Activated CD8-positive, alpha-beta memory T cell treated with anti-CD3 and anti-CD28 coated beads, Interleukin-2, amount 10 ng/mL, durations not matched to agents 7 days and 5 days (primary cell): ENCODE results near the gene FILIP1L. TPM values are rescaled to one million over a fixed set of nuclear protein-coding genes. Genes with fewer than 3 reads are reported as not detected.

ENCODE experiments used
- ATAC-seq: fragments of 150-1000 bp; cut with Tn5 transposase; one replicate; pipeline ENCODE4 v1.10.0; 2021; ENCODE audit warnings: moderate library complexity
- CTCF ChIA-PET: fragments of 350-600 bp; sonication (Branson Sonifier 250); formaldehyde crosslinking; loops from one replicate; lab custom pipeline; 2021; ENCODE audit warnings: antibody characterized with exemption; lab: Charles Lee
- DNase-seq: peaks from one replicate; pipeline ENCODE4 v3.0.0-alpha.2; 2020
- H3K27ac Mint-ChIP-seq: one replicate; pipeline ENCODE4 v1.8.0; 2021; ENCODE audit warnings: mild to moderate bottlenecking, mixed read lengths
- H3K27me3 Mint-ChIP-seq: one replicate; pipeline ENCODE4 v1.8.0; 2021; ENCODE audit warnings: mixed read lengths
- H3K36me3 Mint-ChIP-seq: one replicate; pipeline ENCODE4 v1.8.0; 2021; ENCODE audit warnings: mild to moderate bottlenecking, mixed read lengths
- H3K4me1 Mint-ChIP-seq: one replicate; pipeline ENCODE4 v1.8.0; 2021; ENCODE audit warnings: mixed read lengths
- H3K4me3 Mint-ChIP-seq: one replicate; pipeline ENCODE4 v1.8.0; 2021; ENCODE audit warnings: mild to moderate bottlenecking, moderate library complexity, mixed read lengths
- H3K9me3 Mint-ChIP-seq: one replicate; pipeline ENCODE4 v1.8.0; 2022; ENCODE audit warnings: low read depth, mixed read lengths
- total RNA-seq, 2 experiments: library from RNA; stranded (reverse); gene quantifications; one replicate each; pipeline ENCODE4 v1.2.3, GENCODE V29; 2021

FILIP1L gene
- 10 to 100 TPM in 1 of 2 experiments, 1 to 10 TPM in 1; 2.4 to 15.5 TPM for total RNA-seq

GRCh38 chr3:100114413-100115030, at the start of gene FILIP1L:
Gene FILIP1L (minus strand): TSS chr3:100114501.
- CTCF ChIA-PET: interaction anchor here (1.3 kb wide), 1 partner anchor 45 kb away, joined by 3 read pairs; no protein-coding TSS in a partner anchor
- ATAC-seq: no peak
- no peak for DNase-seq
- Mint-ChIP-seq H3K27me3 (no peaks in the 10 kb centered on the region), H3K27ac (peak within 1 kb of the TSS; percentile 21), H3K36me3 (peaks cover 18% of the 10 kb centered on the region), H3K4me3 (no peak within 1 kb of the TSS), H3K4me1 (peaks cover 4% of the 10 kb centered on the region), H3K9me3 (peaks cover 2% of the 10 kb centered on the region)

- DNase-seq (no peak), ATAC-seq (no peak)
- Mint-ChIP-seq H3K27me3 (no peaks in the 10 kb centered on the region), H3K27ac (no peak overlapping the region), H3K9me3 (no peaks in the 10 kb centered on the region), H3K4me1 (no peaks in the 10 kb centered on the region), H3K4me3 (no peak overlapping the region), H3K36me3 (peaks cover 21% of the 10 kb centered on the region)
- CTCF ChIA-PET: interaction anchor here (1.0 kb wide), 1 partner anchor 16 kb away, joined by 3 read pairs; no protein-coding TSS in a partner anchor
Measured at GRCh38 chr3:100163787-100164186, 49.5 kb upstream of the FILIP1L start.

DNA sequence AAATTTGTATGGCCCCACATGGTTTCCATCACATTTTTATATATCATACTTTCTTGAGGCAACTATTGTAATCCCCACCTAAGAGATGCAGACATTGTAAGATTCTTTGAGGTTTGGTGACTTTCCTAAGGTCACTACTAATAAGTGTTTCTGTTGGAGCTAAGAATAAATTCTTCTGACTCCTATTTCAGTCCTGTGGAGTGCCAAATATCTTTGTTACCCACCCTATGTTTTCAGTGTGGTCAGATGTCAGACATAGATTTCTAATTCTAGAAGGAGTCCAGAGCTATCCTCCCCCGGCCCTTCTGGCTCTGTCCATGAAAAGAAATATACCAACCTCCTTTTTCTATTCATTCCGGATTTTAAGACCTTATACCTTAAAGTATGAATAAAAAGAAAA, 46.2 kb upstream of the FILIP1L start:
- Mint-ChIP-seq H3K4me3 (no peak overlapping the region), H3K27me3 (no peaks in the 10 kb centered on the region), H3K27ac (no peak overlapping the region), H3K36me3 (peaks cover 39% of the 10 kb centered on the region), H3K9me3 (peaks cover 7% of the 10 kb centered on the region), H3K4me1 (no peaks in the 10 kb centered on the region)
- no peak for DNase-seq
- CTCF ChIA-PET: no interaction called here
- ATAC-seq: no peak

- no peaks in the 10 kb centered on the region for H3K27me3 Mint-ChIP-seq
Measured at GRCh38 chr3:100159331-100160153, 45.2 kb upstream of the FILIP1L start.

DNA sequence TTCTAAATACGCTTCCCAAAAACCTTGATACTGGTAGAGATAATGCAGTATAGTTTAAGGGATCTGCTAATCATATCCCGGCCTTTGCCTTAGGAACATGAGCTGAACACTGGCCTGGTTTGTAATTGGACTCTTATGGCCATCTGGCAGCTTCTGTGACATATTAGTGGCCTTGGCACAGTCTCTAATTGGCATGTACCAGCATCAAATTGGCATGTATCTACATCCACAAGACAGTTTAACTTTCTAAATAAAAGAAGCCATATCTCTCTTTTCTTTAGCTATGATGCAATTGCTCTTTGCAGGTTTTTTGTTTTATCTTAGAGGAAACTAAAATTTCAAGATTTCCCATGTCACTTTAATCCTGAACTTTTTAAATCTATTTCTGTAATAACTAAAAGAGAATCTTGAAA, 44.6 kb upstream of the FILIP1L start:
- Mint-ChIP-seq H3K27ac (no peak overlapping the region), H3K4me1 (peaks cover 2% of the 10 kb centered on the region), H3K4me3 (no peak overlapping the region), H3K27me3 (no peaks in the 10 kb centered on the region), H3K9me3 (peaks cover 13% of the 10 kb centered on the region), H3K36me3 (peaks cover 48% of the 10 kb centered on the region)
- no peak for ATAC-seq
- DNase-seq: no peak
- CTCF ChIA-PET: no interaction called here

More at GRCh38 chr3:100159331-100160153, 45.2 kb upstream of the FILIP1L start:
- H3K4me3 Mint-ChIP-seq: no peak overlapping the region
- peaks cover 46% of the 10 kb centered on the region for H3K36me3 Mint-ChIP-seq
- H3K9me3 Mint-ChIP-seq: peaks cover 13% of the 10 kb centered on the region
- H3K4me1 Mint-ChIP-seq: peaks cover 2% of the 10 kb centered on the region
- CTCF ChIA-PET: no interaction called here
- H3K27ac Mint-ChIP-seq: no peak overlapping the region
- ATAC-seq: no peak
- no peak for DNase-seq

DNA sequence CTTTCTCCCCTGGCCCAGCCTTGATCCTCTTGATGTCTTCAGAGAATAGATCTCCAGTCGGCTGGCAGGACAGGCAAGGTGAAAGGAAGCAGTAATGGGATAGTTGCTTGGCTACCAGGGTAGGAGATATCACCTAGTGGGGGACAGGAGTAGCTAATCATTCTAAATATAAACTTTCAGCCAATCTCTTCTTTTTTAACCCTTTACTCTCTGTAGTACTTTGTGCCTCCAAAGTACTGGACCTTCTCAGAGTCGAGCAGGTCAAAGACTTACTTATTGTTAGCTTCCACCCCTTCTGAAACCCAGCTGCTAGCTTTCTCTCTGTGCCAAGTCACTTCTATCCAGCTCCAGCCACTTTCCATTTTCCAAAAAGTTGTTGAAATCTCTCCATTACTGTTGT, 43.4 kb upstream of the FILIP1L start:
- H3K27me3 Mint-ChIP-seq: no peaks in the 10 kb centered on the region
- ATAC-seq: no peak
- DNase-seq: no peak
- H3K9me3 Mint-ChIP-seq: peaks cover 13% of the 10 kb centered on the region
- CTCF ChIA-PET: no interaction called here
- H3K36me3 Mint-ChIP-seq: peaks cover 55% of the 10 kb centered on the region
- no peak overlapping the region for H3K4me3 Mint-ChIP-seq
- H3K27ac Mint-ChIP-seq: no peak overlapping the region
- peaks cover 2% of the 10 kb centered on the region for H3K4me1 Mint-ChIP-seq

- peaks cover 63% of the 10 kb centered on the region for H3K36me3 Mint-ChIP-seq
Measured at GRCh38 chr3:100155590-100155989, 41.3 kb upstream of the FILIP1L start.

GRCh38 chr3:100155128-100155527, 40.8 kb upstream of the FILIP1L start:
- H3K4me1 Mint-ChIP-seq: peaks cover 4% of the 10 kb centered on the region
- peaks cover 59% of the 10 kb centered on the region for H3K36me3 Mint-ChIP-seq
- H3K9me3 Mint-ChIP-seq: peaks cover 13% of the 10 kb centered on the region
- no peak overlapping the region for H3K4me3 Mint-ChIP-seq
- no peaks in the 10 kb centered on the region for H3K27me3 Mint-ChIP-seq
- ATAC-seq: no peak
- H3K27ac Mint-ChIP-seq: no peak overlapping the region
- DNase-seq: no peak
- CTCF ChIA-PET: interaction anchor here (1.0 to 1.1 kb wide), 2 partner anchors 17 to 99 kb away, joined by 3 read pairs; no protein-coding TSS in a partner anchor

More at GRCh38 chr3:100155590-100155989, 41.3 kb upstream of the FILIP1L start:
- no peaks in the 10 kb centered on the region for H3K27me3 Mint-ChIP-seq
- DNase-seq (no peak), ATAC-seq (no peak)
- H3K4me3 Mint-ChIP-seq: no peak overlapping the region
- CTCF ChIA-PET: interaction anchor here (0.6 to 1.1 kb wide), 3 partner anchors 18 to 99 kb away, joined by 3 read pairs; no protein-coding TSS in a partner anchor
- no peak overlapping the region for H3K27ac Mint-ChIP-seq
- peaks cover 13% of the 10 kb centered on the region for H3K9me3 Mint-ChIP-seq
- peaks cover 4% of the 10 kb centered on the region for H3K4me1 Mint-ChIP-seq

GRCh38 chr3:100154171-100154570, 39.9 kb upstream of the FILIP1L start:
- peaks cover 8% of the 10 kb centered on the region for H3K4me1 Mint-ChIP-seq
- peaks cover 13% of the 10 kb centered on the region for H3K9me3 Mint-ChIP-seq
- no peak overlapping the region for H3K27ac Mint-ChIP-seq
- no peak for DNase-seq
- H3K27me3 Mint-ChIP-seq: no peaks in the 10 kb centered on the region
- H3K36me3 Mint-ChIP-seq: peaks cover 65% of the 10 kb centered on the region
- ATAC-seq: no peak
- CTCF ChIA-PET: no interaction called here
- no peak overlapping the region for H3K4me3 Mint-ChIP-seq

DNA sequence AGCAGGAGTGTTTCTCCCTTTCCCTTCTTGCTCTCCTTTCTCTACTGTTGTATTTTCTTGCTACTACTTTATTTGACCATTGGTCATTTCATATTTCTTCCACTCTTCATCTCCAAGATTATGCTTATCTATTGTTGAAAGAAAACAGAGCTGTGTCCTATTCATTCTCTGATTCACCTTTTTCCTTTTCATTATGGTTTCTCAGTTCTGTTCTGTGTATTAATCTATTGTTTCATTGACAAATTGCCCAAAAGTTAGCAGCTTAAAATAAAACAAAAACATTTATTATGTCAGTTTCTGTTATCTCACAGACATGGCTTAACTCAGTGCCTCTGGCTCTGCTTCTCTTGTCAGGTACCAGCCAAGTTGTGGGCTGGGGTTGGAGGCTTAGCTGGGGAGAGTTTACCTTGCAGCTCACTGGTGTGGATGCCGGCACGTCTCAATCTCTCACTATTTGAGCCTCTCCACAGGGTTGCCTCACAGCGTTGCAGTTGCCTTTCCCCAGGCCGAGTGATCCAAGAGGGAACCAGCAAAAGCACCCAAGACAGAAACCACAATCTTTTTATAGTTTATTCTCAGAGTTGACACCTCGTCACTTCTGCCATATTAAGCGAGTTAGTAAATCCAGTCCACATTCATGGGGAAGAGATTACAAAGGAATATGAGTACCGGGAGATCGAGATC, 36.9 kb upstream of the FILIP1L start:
- H3K36me3 Mint-ChIP-seq: peaks cover 59% of the 10 kb centered on the region
- no peaks in the 10 kb centered on the region for H3K27me3 Mint-ChIP-seq
- CTCF ChIA-PET: interaction anchor here (1.2 kb wide), 1 partner anchor 103 kb away, joined by 3 read pairs; no protein-coding TSS in a partner anchor
- DNase-seq: no peak
- H3K27ac Mint-ChIP-seq: no peak overlapping the region
- peaks cover 14% of the 10 kb centered on the region for H3K9me3 Mint-ChIP-seq
- no peak for ATAC-seq
- no peak overlapping the region for H3K4me3 Mint-ChIP-seq
- H3K4me1 Mint-ChIP-seq: peaks cover 12% of the 10 kb centered on the region

- Mint-ChIP-seq H3K9me3 (peaks cover 11% of the 10 kb centered on the region), H3K36me3 (peaks cover 60% of the 10 kb centered on the region), H3K4me3 (no peak overlapping the region), H3K27me3 (no peaks in the 10 kb centered on the region), H3K27ac (no peak overlapping the region), H3K4me1 (peaks cover 16% of the 10 kb centered on the region)
- ATAC-seq (no peak), DNase-seq (no peak)
- CTCF ChIA-PET: no interaction called here
Measured at GRCh38 chr3:100150473-100150872, 36.2 kb upstream of the FILIP1L start.

- peaks cover 18% of the 10 kb centered on the region for H3K4me1 Mint-ChIP-seq
- no peaks in the 10 kb centered on the region for H3K27me3 Mint-ChIP-seq
- H3K9me3 Mint-ChIP-seq: peaks cover 6% of the 10 kb centered on the region
- CTCF ChIA-PET: no interaction called here
- peaks cover 56% of the 10 kb centered on the region for H3K36me3 Mint-ChIP-seq
- no peak overlapping the region for H3K27ac Mint-ChIP-seq
- no peak overlapping the region for H3K4me3 Mint-ChIP-seq
- ATAC-seq (no peak), DNase-seq (no peak)
Measured at GRCh38 chr3:100149713-100150415, 35.6 kb upstream of the FILIP1L start.

- peak overlapping the region; percentile 21 for H3K27ac Mint-ChIP-seq
- CTCF ChIA-PET: interaction anchor here (0.5 kb wide), 1 partner anchor 317 kb away, joined by 3 read pairs; no protein-coding TSS in a partner anchor
Measured at GRCh38 chr3:100149130-100149529, 34.8 kb upstream of the FILIP1L start.

More at GRCh38 chr3:100149130-100149529, 34.8 kb upstream of the FILIP1L start:
- peaks cover 25% of the 10 kb centered on the region for H3K4me1 Mint-ChIP-seq
- DNase-seq (no peak), ATAC-seq (no peak)
- H3K9me3 Mint-ChIP-seq: peaks cover 5% of the 10 kb centered on the region
- no peak overlapping the region for H3K4me3 Mint-ChIP-seq
- no peaks in the 10 kb centered on the region for H3K27me3 Mint-ChIP-seq
- peaks cover 55% of the 10 kb centered on the region for H3K36me3 Mint-ChIP-seq
